ENCODE measurements around the gene GABBR2.

GABBR2 gene

GRCh38 chr9:98720402-98720801 is 11.7 kb upstream of the GABBR2 start:
- DNase-seq = no peak

- no peak for DNase-seq
Measured at GRCh38 chr9:98719055-98719454, 10.3 kb upstream of the GABBR2 start.

GRCh38 chr9:98714833-98715232 is 6.1 kb upstream of the GABBR2 start:
- DNase-seq = no peak

- DNase-seq = no peak
Measured at GRCh38 chr9:98712987-98713386, 4.3 kb upstream of the GABBR2 start.

- DNase-seq = no peak
Measured at GRCh38 chr9:98709968-98710965, 1.5 kb upstream of the GABBR2 start.

GRCh38 chr9:98708103-98708932 is 417 bp downstream of the GABBR2 start:
- no peak for DNase-seq

GRCh38 chr9:98707166-98708102 is 1.3 kb downstream of the GABBR2 start:
- no peak for DNase-seq

- no peak for DNase-seq
Measured at GRCh38 chr9:98706651-98707165, 2.0 kb downstream of the GABBR2 start.

GRCh38 chr9:98702835-98703380 is 5.8 kb downstream of the GABBR2 start:
- no peak for DNase-seq

GRCh38 chr9:98702340-98702739 is 6.4 kb downstream of the GABBR2 start:
- DNase-seq = no peak

GRCh38 chr9:98701576-98701975 is 7.2 kb downstream of the GABBR2 start:
- no peak for DNase-seq

- DNase-seq = no peak
Measured at GRCh38 chr9:98700801-98701200, 7.9 kb downstream of the GABBR2 start.

- no peak for DNase-seq
Measured at GRCh38 chr9:98698856-98699255, 9.9 kb downstream of the GABBR2 start.

- DNase-seq = no peak
Measured at GRCh38 chr9:98694943-98695342, 13.8 kb downstream of the GABBR2 start.

GRCh38 chr9:98692392-98692791 is 16.3 kb downstream of the GABBR2 start:
- DNase-seq = no peak

GRCh38 chr9:98691890-98692289 is 16.8 kb downstream of the GABBR2 start:
- no peak for DNase-seq

- DNase-seq = no peak
Measured at GRCh38 chr9:98690686-98691085, 18.0 kb downstream of the GABBR2 start.

GRCh38 chr9:98688710-98689495 is 19.8 kb downstream of the GABBR2 start:
- no peak for DNase-seq

GRCh38 chr9:98687911-98688310 is 20.8 kb downstream of the GABBR2 start:
- DNase-seq = no peak

- no peak for DNase-seq
Measured at GRCh38 chr9:98686961-98687855, 21.5 kb downstream of the GABBR2 start.

All from stimulated activated CD4-positive, alpha-beta T cell treated with anti-CD3 and anti-CD28 coated beads, Interleukin-4, amount 100 ng/mL, for 1 hour (primary cell).